HG02884 (cell line): Measurements from ENCODE around the gene KRT34.

Experiments used
- ATAC-seq: cut with Tn5 transposase; IDR thresholded peaks from one replicate; pipeline ENCODE4 v1.9.1; 2021; ENCODE audit warnings: mild to moderate bottlenecking, moderate library complexity; ENCODE audit not compliant: unreplicated experiment

KRT34 gene

GRCh38 chr17:41334385-41335305 lies 47.5 kb downstream of the KRT34 start:
- ATAC-seq = no peak

GRCh38 chr17:41333836-41334235 lies 48.3 kb downstream of the KRT34 start:
- ATAC-seq = no peak

- ATAC-seq = no peak
Observed at GRCh38 chr17:41333098-41333497, 49.0 kb downstream of the KRT34 start.

GRCh38 chr17:41332239-41332638 lies 49.9 kb downstream of the KRT34 start:
- ATAC-seq = no peak

- ATAC-seq = no peak
Observed at GRCh38 chr17:41331606-41332005, 50.5 kb downstream of the KRT34 start.

- no peak for ATAC-seq
Observed at GRCh38 chr17:41329279-41329948, 52.7 kb downstream of the KRT34 start.

- no peak for ATAC-seq
Observed at GRCh38 chr17:41328207-41328606, 53.9 kb downstream of the KRT34 start.
